HepG2 (cell line): ENCODE measurements around the gene HDGFL2. TPM values are rescaled to one million over a fixed set of nuclear protein-coding genes. Genes with fewer than 3 reads are reported as not detected.

Experiments used
- CENPT ChIP-seq: sonication (generic); formaldehyde crosslinking; IDR thresholded peaks from 2 replicates; pipeline ENCODE4 v1.8.0; 2022; ENCODE audit warnings: low read depth, mild to moderate bottlenecking, moderate library complexity, missing genetic modification reagents
- DPF2 ChIP-seq: sonication (generic); formaldehyde crosslinking; IDR thresholded peaks from 2 replicates; pipeline ENCODE4 v1.4.0; 2020; ENCODE audit warnings: mild to moderate bottlenecking, low read depth, missing genetic modification reagents, borderline replicate concordance
- ELK4 ChIP-seq: sonication (generic); formaldehyde crosslinking; IDR thresholded peaks from 2 replicates; pipeline ENCODE4 v1.9.0; 2021; ENCODE audit warnings: missing genetic modification reagents, borderline replicate concordance
- FOXK1 ChIP-seq: sonication (generic); formaldehyde crosslinking; IDR thresholded peaks from 2 replicates; pipeline ENCODE4 v1.4.0; 2020; ENCODE audit warnings: low read depth, missing genetic modification reagents, borderline replicate concordance
- GATA4 ChIP-seq: sonication (generic); IDR thresholded peaks from 2 replicates; pipeline ENCODE4 v1.6.1; 2016; ENCODE audit warnings: antibody characterized with exemption, low read depth, borderline replicate concordance
- GPBP1L1 ChIP-seq: sonication (generic); formaldehyde crosslinking; IDR thresholded peaks from 2 replicates; pipeline ENCODE4 v1.5.0; 2020; ENCODE audit warnings: mild to moderate bottlenecking, missing genetic modification reagents
- HDAC2 ChIP-seq: sonication (generic); formaldehyde crosslinking; IDR thresholded peaks from 2 replicates; pipeline ENCODE4 v1.4.0; 2020; ENCODE audit warnings: missing genetic modification reagents
- HMG20B ChIP-seq: conservative IDR thresholded peaks from 2 replicates; pipeline ENCODE4 v1.6.1; 2016; ENCODE audit warnings: missing genetic modification reagents, missing compliant biosample characterization
- IKZF5 ChIP-seq: IDR thresholded peaks from 2 replicates; pipeline ENCODE4 v1.6.1; 2018; ENCODE audit warnings: missing genetic modification reagents, mild to moderate bottlenecking, missing compliant biosample characterization
- KDM1A ChIP-seq: IDR thresholded peaks from 2 replicates; pipeline ENCODE4 v1.6.1; 2016; ENCODE audit warnings: missing compliant biosample characterization
- NFRKB ChIP-seq: fragments of 450-650 bp; IDR thresholded peaks from 2 replicates; pipeline ENCODE4 v1.6.1; 2017
- NR2F1 ChIP-seq, 2 experiments: fragments of 450-650 bp in 1 of 2; formaldehyde crosslinking in 1 of 2; IDR thresholded peaks; 2 replicates each; pipeline versions ENCODE4 v1.5.0 to v1.6.1; 2016 to 2020; ENCODE audit warnings: mild to moderate bottlenecking in 1 of 2, missing compliant biosample characterization in 1 of 2, missing genetic modification reagents in 1 of 2, moderate library complexity in 1 of 2
- PAXIP1 ChIP-seq: sonication (generic); formaldehyde crosslinking; conservative IDR thresholded peaks from 2 replicates; pipeline ENCODE4 v1.4.0; 2020; ENCODE audit warnings: mild to moderate bottlenecking, missing genetic modification reagents, moderate library complexity
- SMARCC2 ChIP-seq: fragments of 450-650 bp; IDR thresholded peaks from 2 replicates; pipeline ENCODE4 v1.6.1; 2017; ENCODE audit warnings: antibody characterized with exemption, mild to moderate bottlenecking
- SSRP1 ChIP-seq: IDR thresholded peaks from 2 replicates; pipeline ENCODE4 v1.6.1; 2016; ENCODE audit warnings: control low read depth
- U2AF1 ChIP-seq: fragments of 200-400 bp; formaldehyde crosslinking; optimal IDR thresholded peaks from 2 replicates; pipeline ENCODE3; 2017; ENCODE audit warnings: mild to moderate bottlenecking, low read depth, low read length
- ZBTB14 ChIP-seq: sonication (generic); formaldehyde crosslinking; IDR thresholded peaks from 2 replicates; pipeline ENCODE4 v1.4.0; 2020; ENCODE audit warnings: missing genetic modification reagents
- ZEB1 ChIP-seq: IDR thresholded peaks from 2 replicates; pipeline ENCODE4 v1.6.1; 2012; ENCODE audit warnings: mild to moderate bottlenecking, low read depth, inconsistent platforms; ENCODE audit not compliant: insufficient replicate concordance
- ZNF253 ChIP-seq: sonication (generic); formaldehyde crosslinking; IDR thresholded peaks from 2 replicates; pipeline ENCODE4 v1.8.0; 2022; ENCODE audit warnings: mild to moderate bottlenecking, missing genetic modification reagents, borderline replicate concordance
- ZNF350 ChIP-seq: sonication (generic); formaldehyde crosslinking; IDR thresholded peaks from 2 replicates; pipeline ENCODE4 v1.4.0; 2020; ENCODE audit warnings: mild to moderate bottlenecking, low read depth, missing genetic modification reagents, borderline replicate concordance
- ZNF446 ChIP-seq: sonication (generic); formaldehyde crosslinking; IDR thresholded peaks from 2 replicates; pipeline ENCODE4 v1.5.0; 2020; ENCODE audit warnings: mild to moderate bottlenecking, missing genetic modification reagents
- ZNF775 ChIP-seq: sonication (generic); formaldehyde crosslinking; IDR thresholded peaks from 2 replicates; pipeline ENCODE4 v1.4.0; 2020; ENCODE audit warnings: missing genetic modification reagents, mild to moderate bottlenecking, moderate library complexity, borderline replicate concordance
- polyA plus RNA-seq, 8 experiments: library from polyadenylated mRNA; depleted of rRNA in 3 of 8; stranded (reverse) in 7 of 8; unstranded in 1 of 8; fragments of >200 nt; fragmentation: Illumina TruSeq in 4 of 8; extraction: Trizol in 4 of 8; gene quantifications; 2 replicates each; pipeline versions ENCODE4 v1.2.1 to v1.2.3, GENCODE V29; 2011 to 2016; ENCODE audit warnings: low read depth in 4 of 8, missing spikeins in 1 of 8, mixed read lengths in 1 of 8; ENCODE audit not compliant: insufficient read depth in 1 of 8
- total RNA-seq, 5 experiments: library from RNA; depleted of rRNA; stranded (reverse); fragments of >200 nt; fragmentation: Illumina TruSeq; extraction: Trizol; gene quantifications; 2 replicates each; pipeline ENCODE4 v1.2.3, GENCODE V29; 2016; ENCODE audit warnings: low read depth in 1 of 5

Gene HDGFL2
- total and polyA plus RNA-seq, 2 of the 13 experiments (the other 11 are each of a cell fraction or from before 2014, with no cell fraction given) = 20.0 to 51.1 TPM

- TF ChIP-seq IKZF5 (CRISPR knock-in tag) (peak; percentile 72; the same call in 1 of the 2 replicates), ZBTB14 (no peak), ZEB1 (no peak), ZNF253 (CRISPR knock-in tag) (no peak), CENPT (CRISPR knock-in tag) (no peak), GATA4 (no peak), HMG20B (CRISPR knock-in tag) (no peak), DPF2 (CRISPR knock-in tag) (no peak), U2AF1 (no peak), KDM1A (CRISPR knock-in tag) (no peak), NR2F1 (CRISPR knock-in tag; IDR thresholded peaks at IDR 0.05) (no peak), ZNF775 (no peak), FOXK1 (peak; percentile 89; the same call in 1 of the 2 replicates), ZNF350 (peak; percentile 72), ELK4 (peak; percentile 42; the same call in 1 of the 2 replicates), GPBP1L1 (CRISPR knock-in tag) (no peak), SMARCC2 (no peak), SSRP1 (CRISPR knock-in tag) (no peak), PAXIP1 (CRISPR knock-in tag) (0 out of 2 replicates have a peak, but pooled peaks have one; percentile 27), NFRKB (no peak), HDAC2 (CRISPR knock-in tag) (no peak; the same call in 1 of the 2 replicates), ZNF446 (CRISPR knock-in tag) (no peak)
These were observed 14.3 kb upstream of the HDGFL2 start, which contains the start of gene UBXN6 (continued) for GRCh38 chr19:4457654-4458395.
